GM12864 (cell line): ENCODE results near the gene MOGAT1.
A peak's percentile ranks its signal among the peaks of the same experiment; 100 is the strongest.

Source experiments
- DNase-seq: peaks from one replicate; pipeline ENCODE4 v3.0.0-alpha.2; 2011; ENCODE audit warnings: low read depth
- H3K4me3 ChIP-seq: 2 replicates; pipeline ENCODE4 v1.5.1; 2011; ENCODE audit warnings: mild to moderate bottlenecking, low read depth, low read length, control low read depth
- CTCF ChIP-seq: IDR thresholded peaks from 2 replicates; pipeline ENCODE4 v1.5.1; 2011; ENCODE audit warnings: low read depth, mild to moderate bottlenecking, moderate library complexity, low read length, control low read depth, inconsistent platforms; ENCODE audit errors: missing control alignments

MOGAT1 gene

DNA sequence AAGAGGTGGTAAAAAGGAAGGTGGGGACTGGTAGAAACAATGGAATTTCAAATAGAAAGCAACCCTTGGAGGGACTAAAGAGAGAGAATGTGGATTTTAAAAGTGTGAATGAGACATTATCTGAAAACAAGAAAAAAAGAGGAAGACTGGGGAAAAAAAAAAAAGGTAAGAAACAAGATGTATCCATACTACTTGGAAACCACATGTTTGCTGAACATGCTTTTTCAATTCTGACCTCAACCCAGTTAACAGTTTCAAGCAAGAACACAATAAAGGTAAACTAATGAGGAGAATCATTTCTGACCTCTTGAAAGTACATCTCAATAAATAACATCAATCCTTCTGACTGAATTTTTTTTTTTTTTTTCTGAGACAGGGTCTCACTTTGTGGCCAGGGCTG, 18.2 kb upstream of the MOGAT1 start:
- no peak for TF ChIP-seq CTCF
- no peak overlapping the region for H3K4me3 ChIP-seq
- no peak for DNase-seq

DNA sequence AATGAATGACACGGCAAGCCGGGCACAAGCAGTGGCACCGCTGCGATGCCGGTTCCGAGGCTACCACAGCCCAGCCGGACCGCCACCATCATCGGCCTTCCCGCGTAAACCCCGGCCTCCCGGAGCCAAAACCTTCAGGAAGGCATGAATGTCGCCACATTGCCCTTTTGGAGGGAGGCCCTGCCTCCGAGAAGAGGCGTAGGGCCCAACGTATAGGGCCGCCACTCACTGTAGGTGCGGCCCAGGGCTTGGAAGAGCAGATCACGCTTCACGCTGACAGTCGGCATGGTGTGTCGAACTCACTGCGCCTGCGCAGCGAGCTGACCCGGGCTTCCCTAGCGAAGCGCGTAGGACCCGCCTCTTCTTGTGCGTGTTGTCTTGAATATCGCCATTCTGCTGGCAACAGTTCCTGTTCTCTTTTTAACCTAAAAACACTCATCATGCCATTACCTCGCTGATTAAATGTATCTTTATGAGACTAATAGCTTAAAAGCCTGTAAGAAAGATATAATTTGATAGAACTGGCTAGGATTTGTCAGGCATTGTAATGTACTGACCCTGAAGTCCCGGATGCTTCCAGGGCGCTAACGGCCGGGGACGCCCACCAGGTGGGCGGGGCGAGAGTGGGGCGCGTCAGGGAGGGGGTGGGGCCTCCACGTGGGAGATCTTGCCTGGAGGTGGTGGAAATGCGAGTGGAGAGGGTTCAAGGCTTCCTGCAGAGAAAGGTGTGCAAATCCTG, 15.5 kb upstream of the MOGAT1 start, which contains the start of gene FARSB:
FARSB (minus strand) TSS at position 306 of the 739 bp plus-strand sequence; CDS start at position 287, 19 bp downstream.
- peak within 1 kb of the TSS; percentile 66 for H3K4me3 ChIP-seq
- TF ChIP-seq CTCF: no peak
- DNase-seq: peak; percentile 91

- no peak for TF ChIP-seq CTCF
- H3K4me3 ChIP-seq: peak overlapping the region; percentile 66
- DNase-seq: no peak
Measured at GRCh38 chr2:222656526-222657446, 14.7 kb upstream of the MOGAT1 start.

DNA sequence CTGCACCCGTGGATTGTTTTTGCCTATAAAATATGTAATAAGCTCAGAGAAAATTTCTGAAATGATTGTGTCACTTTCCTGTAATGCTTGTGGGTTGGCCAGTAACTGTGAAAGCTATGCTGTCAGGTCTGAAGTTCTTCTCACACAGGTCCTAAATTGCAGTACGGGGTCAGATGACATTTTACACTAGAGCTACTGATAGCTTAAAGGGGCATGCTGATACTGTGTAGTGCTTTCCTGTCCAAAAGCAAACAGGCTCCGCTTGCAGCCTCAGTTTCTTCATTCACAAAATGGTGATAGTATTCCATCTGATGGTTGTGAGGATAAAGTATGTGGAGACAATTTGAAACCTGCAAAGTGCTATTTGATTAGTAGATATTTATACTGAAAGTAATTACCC, 8.0 kb upstream of the MOGAT1 start:
- no peak for DNase-seq
- no peak for TF ChIP-seq CTCF
- H3K4me3 ChIP-seq: no peak overlapping the region

DNA sequence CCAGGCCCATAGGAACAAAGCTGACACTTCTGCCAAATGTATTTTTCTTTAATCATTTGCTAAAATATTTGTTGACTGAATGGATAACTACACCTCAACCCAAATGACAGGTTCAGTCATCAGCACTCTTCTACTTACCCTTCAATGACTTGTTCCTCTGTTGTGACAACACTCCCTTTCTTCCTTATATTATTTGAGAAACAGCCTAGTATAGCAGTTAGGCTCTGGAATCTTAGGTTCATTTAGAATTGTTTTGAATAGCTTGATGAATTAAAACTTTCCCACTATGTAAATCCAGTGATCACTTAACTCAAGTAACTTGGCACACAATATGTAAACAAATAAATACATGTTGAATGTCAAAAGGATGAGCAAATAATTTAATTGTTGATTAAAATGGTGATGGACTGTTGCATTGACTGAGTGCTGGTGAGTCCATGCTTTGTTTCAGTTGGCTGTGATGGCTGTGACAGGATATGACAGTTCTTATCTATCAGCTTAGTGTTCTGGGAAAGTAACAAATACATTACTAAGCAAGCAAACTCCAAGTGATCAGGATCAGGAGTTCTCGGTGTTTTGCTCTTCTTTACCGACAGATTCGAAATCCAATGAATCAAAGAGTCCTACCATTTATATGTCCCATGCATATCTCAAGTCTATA, 2.8 kb upstream of the MOGAT1 start:
- no peak for TF ChIP-seq CTCF
- H3K4me3 ChIP-seq: no peak overlapping the region
- DNase-seq: no peak

- TF ChIP-seq CTCF: no peak
- no peak for DNase-seq
Measured at GRCh38 chr2:222669353-222669752, 2.1 kb upstream of the MOGAT1 start.

More at GRCh38 chr2:222669353-222669752, 2.1 kb upstream of the MOGAT1 start:
- no peak overlapping the region for H3K4me3 ChIP-seq
